ENCODE data around the gene RPAP2. TPM values are rescaled to one million over a fixed set of nuclear protein-coding genes. Genes with fewer than 3 reads are reported as not detected.

The RPAP2 gene
- total RNA-seq, 2 experiments from 2014 or later, result 8.6 to 21.9 TPM

DNA sequence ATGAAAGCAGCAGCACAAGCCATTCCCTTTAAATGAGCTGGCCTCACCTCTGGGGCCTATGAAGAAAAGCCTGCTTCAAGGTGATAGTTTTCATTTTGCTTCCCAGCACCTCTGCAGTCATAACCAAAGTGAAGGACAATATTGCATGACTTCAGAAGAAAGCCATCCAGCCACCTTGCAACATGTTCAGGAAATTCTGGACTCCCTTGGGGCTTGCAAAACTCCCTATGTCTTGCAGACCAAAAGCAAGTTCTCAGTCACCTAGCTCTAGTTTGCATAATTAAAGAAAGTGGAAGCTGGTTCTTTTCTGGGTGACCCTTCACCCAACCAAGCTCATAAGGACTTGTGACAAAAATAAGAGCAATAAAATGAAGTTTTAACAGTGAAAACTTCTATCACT lies 100.2 kb downstream of the RPAP2 start:
- no peak for TF ChIP-seq EZH2phosphoT487 (IDR thresholded peaks at IDR 0.05; ENCODE audit: borderline replicate concordance, low read depth, low read length)
- H3K27ac ChIP-seq (ENCODE audit: low read depth, low read length, poor library complexity, severe bottlenecking), result no peak overlapping the region
- H3K9me3 ChIP-seq (ENCODE audit: low read length), result 0 out of 2 replicates have a peak, but pooled peaks cover 4% of the 10 kb centered on the region
- H3K4me3 ChIP-seq (ENCODE audit: low read depth, low read length, poor library complexity, severe bottlenecking), result no peak overlapping the region
- H2AFZ ChIP-seq (ENCODE audit: low read length), result no peak overlapping the region
- H4K20me1 ChIP-seq (ENCODE audit: insufficient read depth, low read length), result no peaks in the 10 kb centered on the region
- intact Hi-C loops (cut with micrococcal nuclease; ENCODE audit: unreplicated experiment), result no loop called here
- DNase-seq (ENCODE audit: low spot score), result peak; percentile 9
- H3K36me3 ChIP-seq (ENCODE audit: insufficient read depth, low read length), result no peaks in the 10 kb centered on the region
- no peak overlapping the region for H3K4me2 ChIP-seq (ENCODE audit: low read length)
- H3K9me2 ChIP-seq (ENCODE audit: insufficient read depth, low read length), result no peaks in the 10 kb centered on the region
- H3K79me2 ChIP-seq (ENCODE audit: insufficient read depth, low read depth, low read length), result no peaks in the 10 kb centered on the region
- no peaks in the 10 kb centered on the region for H3K4me1 ChIP-seq (ENCODE audit: insufficient read depth, low read length, poor library complexity, severe bottlenecking)
- ChIA-PET CTCF (ENCODE audit: unreplicated experiment) (no interaction called here), POLR2A (no interaction called here)
- BruUV-seq (replicated peaks), result no TSS peak

DNA sequence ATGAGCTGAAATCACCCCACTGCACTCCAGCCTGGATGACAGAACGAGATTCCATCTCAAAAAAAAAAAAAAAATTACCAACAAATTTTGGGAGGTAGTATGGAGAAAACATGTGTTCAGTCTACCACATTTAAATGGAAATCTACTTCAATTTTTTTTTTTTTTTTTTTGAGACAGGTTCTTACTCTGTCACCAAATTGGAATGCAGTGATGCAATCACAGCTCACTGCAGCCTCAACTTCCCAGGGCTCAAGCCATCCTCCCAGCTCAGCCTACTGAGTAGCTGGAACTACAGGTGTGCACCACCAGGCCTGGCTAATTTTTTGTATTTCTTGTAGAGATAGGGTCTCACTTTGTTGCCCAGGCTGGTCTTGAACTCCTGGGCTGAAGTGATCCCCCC lies 105.8 kb downstream of the RPAP2 start:
- no peaks in the 10 kb centered on the region for H4K20me1 ChIP-seq (ENCODE audit: insufficient read depth, low read length)
- no peak for TF ChIP-seq EZH2phosphoT487 (IDR thresholded peaks at IDR 0.05; ENCODE audit: borderline replicate concordance, low read depth, low read length)
- TF ChIP-seq, protein P1, sequence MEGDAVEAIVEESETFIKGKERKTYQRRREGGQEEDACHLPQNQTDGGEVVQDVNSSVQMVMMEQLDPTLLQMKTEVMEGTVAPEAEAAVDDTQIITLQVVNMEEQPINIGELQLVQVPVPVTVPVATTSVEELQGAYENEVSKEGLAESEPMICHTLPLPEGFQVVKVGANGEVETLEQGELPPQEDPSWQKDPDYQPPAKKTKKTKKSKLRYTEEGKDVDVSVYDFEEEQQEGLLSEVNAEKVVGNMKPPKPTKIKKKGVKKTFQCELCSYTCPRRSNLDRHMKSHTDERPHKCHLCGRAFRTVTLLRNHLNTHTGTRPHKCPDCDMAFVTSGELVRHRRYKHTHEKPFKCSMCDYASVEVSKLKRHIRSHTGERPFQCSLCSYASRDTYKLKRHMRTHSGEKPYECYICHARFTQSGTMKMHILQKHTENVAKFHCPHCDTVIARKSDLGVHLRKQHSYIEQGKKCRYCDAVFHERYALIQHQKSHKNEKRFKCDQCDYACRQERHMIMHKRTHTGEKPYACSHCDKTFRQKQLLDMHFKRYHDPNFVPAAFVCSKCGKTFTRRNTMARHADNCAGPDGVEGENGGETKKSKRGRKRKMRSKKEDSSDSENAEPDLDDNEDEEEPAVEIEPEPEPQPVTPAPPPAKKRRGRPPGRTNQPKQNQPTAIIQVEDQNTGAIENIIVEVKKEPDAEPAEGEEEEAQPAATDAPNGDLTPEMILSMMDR (conservative IDR thresholded peaks at IDR 0.05; ENCODE audit: low read length), result no peak
- H3K9me2 ChIP-seq (ENCODE audit: insufficient read depth, low read length), result no peaks in the 10 kb centered on the region
- no peak overlapping the region for H3K4me3 ChIP-seq (ENCODE audit: low read depth, low read length, poor library complexity, severe bottlenecking)
- CTCF ChIA-PET (ENCODE audit: unreplicated experiment), result no interaction called here
- H2AFZ ChIP-seq (ENCODE audit: low read length), result no peak overlapping the region
- no peak overlapping the region for H3K27ac ChIP-seq (ENCODE audit: low read depth, low read length, poor library complexity, severe bottlenecking)
- intact Hi-C loops (cut with micrococcal nuclease; ENCODE audit: unreplicated experiment), result no loop called here
- 0 out of 2 replicates have a peak, but pooled peaks cover 4% of the 10 kb centered on the region for H3K9me3 ChIP-seq (ENCODE audit: low read length)
- no peaks in the 10 kb centered on the region for H3K4me1 ChIP-seq (ENCODE audit: insufficient read depth, low read length, poor library complexity, severe bottlenecking)
- DNase-seq (ENCODE audit: low spot score), result no peak
- no TSS peak for BruUV-seq (replicated peaks)
- H3K4me2 ChIP-seq (ENCODE audit: low read length), result no peak overlapping the region
- H3K36me3 ChIP-seq (ENCODE audit: insufficient read depth, low read length), result no peaks in the 10 kb centered on the region
- POLR2A ChIA-PET, result interaction anchor here (0.6 to 0.9 kb wide), 4 partner anchors 13 to 384 kb away, joined by 3 read pairs; no protein-coding TSS in a partner anchor
- no peaks in the 10 kb centered on the region for H3K79me2 ChIP-seq (ENCODE audit: insufficient read depth, low read depth, low read length)

DNA sequence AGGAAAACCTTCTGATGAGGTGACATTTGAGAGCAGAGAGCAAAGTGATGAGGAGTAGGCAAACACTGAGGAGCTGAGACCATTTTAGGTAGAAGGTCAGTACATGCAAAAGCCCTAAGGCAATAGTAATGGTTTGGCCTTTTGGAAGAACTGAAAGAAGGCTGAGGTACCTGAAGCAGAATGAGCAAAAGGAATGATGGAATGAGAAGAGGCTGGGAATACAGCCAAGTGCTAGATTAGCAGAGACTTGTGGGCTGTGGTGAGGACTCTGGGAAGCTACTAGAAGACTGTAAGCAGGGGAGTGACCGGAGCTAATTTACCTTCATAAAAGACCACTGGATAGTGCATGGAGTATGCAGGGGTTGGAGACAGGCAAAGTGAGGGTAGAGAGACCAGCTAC lies 110.0 kb downstream of the RPAP2 start:
- intact Hi-C loops (cut with micrococcal nuclease; ENCODE audit: unreplicated experiment), result no loop called here
- no peaks in the 10 kb centered on the region for H3K79me2 ChIP-seq (ENCODE audit: insufficient read depth, low read depth, low read length)
- CTCF ChIA-PET (ENCODE audit: unreplicated experiment), result no interaction called here
- POLR2A ChIA-PET, result interaction anchor here (1.2 kb wide), 1 partner anchor 9 kb away, joined by 4 read pairs; no protein-coding TSS in a partner anchor
- no peaks in the 10 kb centered on the region for H4K20me1 ChIP-seq (ENCODE audit: insufficient read depth, low read length)
- no TSS peak for BruUV-seq (replicated peaks)
- H3K4me1 ChIP-seq (ENCODE audit: insufficient read depth, low read length, poor library complexity, severe bottlenecking), result no peaks in the 10 kb centered on the region
- no peak for TF ChIP-seq EZH2phosphoT487 (IDR thresholded peaks at IDR 0.05; ENCODE audit: borderline replicate concordance, low read depth, low read length)
- TF ChIP-seq, protein P1 (conservative IDR thresholded peaks at IDR 0.05; ENCODE audit: low read length), result no peak
- no peaks in the 10 kb centered on the region for H3K9me2 ChIP-seq (ENCODE audit: insufficient read depth, low read length)
- H3K9me3 ChIP-seq (ENCODE audit: low read length), result no peaks in the 10 kb centered on the region
- H3K4me2 ChIP-seq (ENCODE audit: low read length), result no peak overlapping the region
- no peak for DNase-seq (ENCODE audit: low spot score)
- no peaks in the 10 kb centered on the region for H3K36me3 ChIP-seq (ENCODE audit: insufficient read depth, low read length)
- H2AFZ ChIP-seq (ENCODE audit: low read length), result no peak overlapping the region
- no peak overlapping the region for H3K4me3 ChIP-seq (ENCODE audit: low read depth, low read length, poor library complexity, severe bottlenecking)
- H3K27ac ChIP-seq (ENCODE audit: low read depth, low read length, poor library complexity, severe bottlenecking), result no peak overlapping the region
